ENCODE results near the gene LMBR1L. TPM values are rescaled to one million over a fixed set of nuclear protein-coding genes. Genes with fewer than 3 reads are reported as not detected.
"Not testable (repeated sequence)": the region's sequence is repeated elsewhere in the genome, so short reads cannot be mapped to it uniquely, and the experiment has no call there.

LMBR1L gene
- total RNA-seq, 6 donors from 2014 or later: 20.4 to 108 (median 57.7) TPM

GRCh38 chr12:49130151-49131050, 19.8 kb upstream of the LMBR1L start:
- ATAC-seq (ENCODE audit: low FRiP score in 2 of 2): peak; percentile 95 to 96

GRCh38 chr12:49129332-49130150, 18.9 kb upstream of the LMBR1L start:
- DNase-seq (no peak), ATAC-seq (ENCODE audit: low FRiP score in 2 of 2) (no peak)
- no peaks in the 10 kb centered on the region for H3K9me3 ChIP-seq
- WGBS, 2 donors: 47 to 48% methylated on average over 18 of the region's 18 CpGs
- H3K27ac ChIP-seq: peak overlapping the region; percentile 99 to 100 (median 99)
- H3K27me3 ChIP-seq: no peaks in the 10 kb centered on the region
- peaks cover 27 to 35% (median 28%) of the 10 kb centered on the region in 4 donors for H3K4me1 ChIP-seq
- TF ChIP-seq EP300 (IDR thresholded peaks at IDR 0.05) (no peak), POLR2A (IDR thresholded peaks at IDR 0.05) (no peak), CTCF (IDR thresholded peaks at IDR 0.05) (no peak), POLR2AphosphoS5 (IDR thresholded peaks at IDR 0.05) (no peak)
- H3K4me3 ChIP-seq: peak overlapping the region; percentile 35 to 98 (median 80)
- peaks cover 15 to 32% (median 20%) of the 10 kb centered on the region in 4 donors for H3K36me3 ChIP-seq

More at GRCh38 chr12:49130151-49131050, 19.8 kb upstream of the LMBR1L start:
- Histone ChIP-seq H3K9me3 (no peaks in the 10 kb centered on the region), H3K4me1 (peaks cover 27 to 35% (median 28%) of the 10 kb centered on the region in 4 donors), H3K36me3 (peaks cover 15 to 32% (median 20%) of the 10 kb centered on the region in 4 donors), H3K4me3 (peak overlapping the region; percentile 43 to 98 (median 80)), H3K27ac (peak overlapping the region; percentile 99 to 100 (median 99)), H3K27me3 (no peaks in the 10 kb centered on the region)
- TF ChIP-seq CTCF (IDR thresholded peaks at IDR 0.05) (peak; percentile 87 to 98 (median 96)), POLR2AphosphoS5 (IDR thresholded peaks at IDR 0.05) (peak; percentile 84 to 85), EP300 (IDR thresholded peaks at IDR 0.05) (peak in 2 of 4 donors; percentile 40 to 74), POLR2A (IDR thresholded peaks at IDR 0.05) (peak in 3 of 4 donors; percentile 34 to 89 (median 72))
- peak; percentile 98 for DNase-seq
- WGBS, 2 donors: 0 to 1% methylated on average over 37 to 56 of the region's 66 CpGs

- WGBS, 2 donors: 89 to 98% methylated on average over 4 to 8 of the region's 8 CpGs
- not testable (repeated sequence) for H3K9me3 ChIP-seq; DNase-seq; H3K27me3 ChIP-seq; ATAC-seq (ENCODE audit: low FRiP score in 2 of 2); H3K27ac ChIP-seq; H3K4me3 ChIP-seq
- peaks cover 27 to 35% (median 28%) of the 10 kb centered on the region in 4 donors for H3K4me1 ChIP-seq
- H3K36me3 ChIP-seq: peaks cover 15 to 32% (median 20%) of the 10 kb centered on the region in 4 donors
These were observed 17.3 kb upstream of the LMBR1L start for GRCh38 chr12:49127971-49128370.

GRCh38 chr12:49126852-49127763, 16.5 kb upstream of the LMBR1L start:
- ATAC-seq (ENCODE audit: low FRiP score in 2 of 2) (no peak), DNase-seq (no peak)
- H3K27ac ChIP-seq: no peak overlapping the region
- no peaks in the 10 kb centered on the region for H3K9me3 ChIP-seq
- TF ChIP-seq POLR2AphosphoS5 (IDR thresholded peaks at IDR 0.05) (no peak), POLR2A (IDR thresholded peaks at IDR 0.05) (no peak)
- H3K4me1 ChIP-seq: peaks cover 18 to 26% (median 20%) of the 10 kb centered on the region in 4 donors
- peaks cover 15 to 32% (median 20%) of the 10 kb centered on the region in 4 donors for H3K36me3 ChIP-seq
- WGBS, 2 donors: 90 to 91% methylated on average over 4 of the region's 4 CpGs
- no peak overlapping the region for H3K4me3 ChIP-seq
- H3K27me3 ChIP-seq: no peaks in the 10 kb centered on the region

GRCh38 chr12:49121047-49121696, 10.5 kb upstream of the LMBR1L start:
- TF ChIP-seq CTCF (IDR thresholded peaks at IDR 0.05): peak; percentile 35 to 66 (median 50)
- TF ChIP-seq EP300 (IDR thresholded peaks at IDR 0.05): no peak
- peak in 1 of 2 donors; percentile 29 for TF ChIP-seq POLR2AphosphoS5 (IDR thresholded peaks at IDR 0.05)
- TF ChIP-seq POLR2A (IDR thresholded peaks at IDR 0.05): no peak
- 25 to 32% methylated on average over 6 of the region's 6 CpGs for WGBS, 2 donors
- H3K4me1 ChIP-seq: no peaks in the 10 kb centered on the region
- ATAC-seq (ENCODE audit: low FRiP score in 2 of 2) (peak; percentile 66 to 85), DNase-seq (peak in 1 of 2 donors; percentile 49)
- H3K36me3 ChIP-seq: no peaks in the 10 kb centered on the region
- no peaks in the 10 kb centered on the region for H3K9me3 ChIP-seq
- H3K4me3 ChIP-seq: no peak overlapping the region
- no peaks in the 10 kb centered on the region for H3K27me3 ChIP-seq
- no peak overlapping the region for H3K27ac ChIP-seq

All from upper lobe of left lung (tissue), 6 donors.